GM12878 (cell line): ENCODE measurements around the gene TMEM11. TPM values are rescaled to one million over a fixed set of nuclear protein-coding genes. Genes with fewer than 3 reads are reported as not detected.
"Not testable (repeated sequence)": the region's sequence is repeated elsewhere in the genome, so short reads cannot be mapped to it uniquely, and the experiment has no call there.

Experiments used
- ATAC-seq: fragments of 200-7000 bp; cut with Tn5 transposase; 3 replicates; pipeline ENCODE4 v1.9.1; 2020; ENCODE audit warnings: mild to moderate bottlenecking, moderate library complexity
- BruUV-seq: library from RNA; stranded (reverse); fragments of 400-500 nt; replicated peaks from 2 replicates; lab custom pipeline; 2021; lab: Mats Ljungman, UMichigan
- CTCF ChIA-PET: fragments of 300-600 bp; sonication (Branson Sonifier 250); formaldehyde crosslinking; extraction: SDS; loops from one replicate; lab custom pipeline; 2021; ENCODE audit warnings: inconsistent platforms; lab: Yijun Ruan, JAX
- POLR2A ChIA-PET: fragments of 350-600 bp; formaldehyde crosslinking; extraction: SDS; loops from one replicate; lab custom pipeline; 2021; ENCODE audit warnings: inconsistent platforms; lab: Charles Lee
- RAD21 ChIA-PET: fragments of 300-600 bp; sonication (Branson Sonifier 250); formaldehyde crosslinking; loops from one replicate; lab custom pipeline; 2023; ENCODE audit warnings: antibody characterized with exemption; ENCODE audit not compliant: unreplicated experiment; lab: Charles Lee
- SMC1A ChIA-PET: fragments of 300-600 bp; sonication (Branson Sonifier 250); formaldehyde crosslinking; loops from one replicate; lab custom pipeline; 2023; ENCODE audit not compliant: unreplicated experiment, uncharacterized antibody; lab: Charles Lee
- DNase-seq: peaks from one replicate; pipeline ENCODE4 v3.0.0-alpha.2; 2011; ENCODE audit warnings: low read depth, low spot score
- FAIRE-seq: peaks from 3 replicates; lab custom pipeline; 2011; peaks lifted over from hg19 to GRCh38; lab: Jason Lieb, UNC
- H2AFZ ChIP-seq: 2 replicates; pipeline ENCODE4 v1.6.0; 2011; ENCODE audit warnings: low read depth, low read length, control low read depth; ENCODE audit not compliant: control insufficient read depth
- H3K27ac ChIP-seq: 2 replicates; pipeline ENCODE4 v1.5.1; 2011; ENCODE audit warnings: control low read depth; ENCODE audit not compliant: control insufficient read depth, insufficient read depth
- H3K27me3 ChIP-seq, 2 experiments: replicated peaks in 1 of 2; 2 replicates each; pipeline versions ENCODE4 v1.6.0 to v1.6.1; 2011; ENCODE audit warnings: low read length in 1 of 2; ENCODE audit not compliant: control insufficient read depth in 2 of 2, insufficient read depth in 2 of 2
- H3K36me3 ChIP-seq, 2 experiments: 2 replicates each; pipeline ENCODE4 v1.5.1; 2011; ENCODE audit warnings: low read length in 1 of 2; ENCODE audit not compliant: control insufficient read depth in 2 of 2, insufficient read depth in 2 of 2
- H3K4me1 ChIP-seq: 2 replicates; pipeline ENCODE4 v1.6.1; 2011; ENCODE audit warnings: mild to moderate bottlenecking, low read length, moderate library complexity, mixed read lengths; ENCODE audit not compliant: control insufficient read depth, insufficient read depth
- H3K4me2 ChIP-seq: 2 replicates; pipeline ENCODE4 v1.6.0; 2011; ENCODE audit warnings: control low read depth; ENCODE audit not compliant: control insufficient read depth, insufficient read depth
- H3K4me3 ChIP-seq: fragments of 200-600 bp; sonication (generic); 2 replicates; pipeline ENCODE4 v1.5.1; 2016
- H3K79me2 ChIP-seq: 2 replicates; pipeline ENCODE4 v1.6.0; 2011; ENCODE audit warnings: low read length; ENCODE audit not compliant: control insufficient read depth, insufficient read depth
- H3K9ac ChIP-seq: 2 replicates; pipeline ENCODE4 v1.8.0; 2011; ENCODE audit warnings: low read length, control low read depth, mixed read lengths; ENCODE audit not compliant: control insufficient read depth, insufficient read depth
- H3K9me3 ChIP-seq: replicated peaks from 3 replicates; pipeline ENCODE4 v1.5.1; 2011; ENCODE audit warnings: mild to moderate bottlenecking, low read length; ENCODE audit not compliant: control insufficient read depth, insufficient read depth
- H4K20me1 ChIP-seq: 2 replicates; pipeline ENCODE4 v1.6.0; 2011; ENCODE audit not compliant: control insufficient read depth, insufficient read depth
- BCLAF1 ChIP-seq: fragments of 450-650 bp; IDR thresholded peaks from 2 replicates; pipeline ENCODE4 v1.6.1; 2017; ENCODE audit warnings: antibody characterized with exemption, mild to moderate bottlenecking, moderate library complexity
- CBX3 ChIP-seq: fragments of 200-600 bp; sonication (generic); IDR thresholded peaks from 2 replicates; pipeline ENCODE4 v1.6.1; 2016; ENCODE audit warnings: low read depth, borderline replicate concordance
- EP300 ChIP-seq, 2 experiments: fragments of 150-350 bp in 1 of 2; IDR thresholded peaks; 2 replicates each; pipeline ENCODE4 v1.6.1; 2011 to 2012; ENCODE audit warnings: low read depth in 2 of 2, low read length in 2 of 2, borderline replicate concordance in 1 of 2, improper control_type of control experiment in 1 of 2, inconsistent platforms in 1 of 2; ENCODE audit not compliant: control insufficient read depth in 1 of 2
- SIX5 ChIP-seq: IDR thresholded peaks from 2 replicates; pipeline ENCODE4 v1.6.1; 2011; ENCODE audit warnings: mild to moderate bottlenecking, low read depth, low read length, moderate library complexity; ENCODE audit not compliant: severe bottlenecking
- SPI1 ChIP-seq: IDR thresholded peaks from 2 replicates; pipeline ENCODE4 v1.6.1; 2011; ENCODE audit warnings: low read depth, mild to moderate bottlenecking, low read length, moderate library complexity, borderline replicate concordance; ENCODE audit not compliant: insufficient read depth
- SUPT20H ChIP-seq: IDR thresholded peaks from 2 replicates; pipeline ENCODE4 v1.6.1; 2011; ENCODE audit warnings: low read depth, mild to moderate bottlenecking, low read length, moderate library complexity, borderline replicate concordance; ENCODE audit not compliant: control insufficient read depth
- ZBTB11 ChIP-seq: fragments of 450-650 bp; formaldehyde crosslinking; IDR thresholded peaks from 2 replicates; pipeline ENCODE4 v1.5.0; 2022; ENCODE audit warnings: mild to moderate bottlenecking, missing genetic modification characterization
- ZBTB4 ChIP-seq: fragments of 450-650 bp; formaldehyde crosslinking; IDR thresholded peaks from 2 replicates; pipeline ENCODE4 v1.4.0; 2022; ENCODE audit warnings: mild to moderate bottlenecking, moderate library complexity
- ZNF384 ChIP-seq: IDR thresholded peaks from 2 replicates; pipeline ENCODE4 v1.6.1; 2012; ENCODE audit warnings: low read depth, mild to moderate bottlenecking, low read length, improper control_type of control experiment, borderline replicate concordance
- ZNF622 ChIP-seq: fragments of 450-650 bp; IDR thresholded peaks from 2 replicates; pipeline ENCODE4 v1.6.1; 2017; ENCODE audit warnings: mild to moderate bottlenecking, inconsistent platforms
- WGBS: methylation state at CpG from one replicate; pipeline ENCODE4 v1.1.6; 2016; ENCODE audit warnings: low lambda C conversion rate; ENCODE audit not compliant: insufficient replicate concordance, insufficient coverage; ENCODE audit errors: missing lambda C conversion rate; 5-methylcytosine and 5-hydroxymethylcytosine counted together
- in situ Hi-C: fragments of 300-500 bp; cut with MboI; formaldehyde crosslinking; loops from 9 replicates; pipeline ENCODE4 v1.14.3; 2018; ENCODE audit warnings: mixed read lengths
- intact Hi-C: fragments of 100-400 bp; cut with micrococcal nuclease; formaldehyde crosslinking; loops from one replicate; pipeline ENCODE4 v1.14.2; 2022; ENCODE audit not compliant: unreplicated experiment
- polyA plus RNA-seq, 11 experiments: library from polyadenylated mRNA; depleted of rRNA in 4 of 11; unstranded in 6 of 11; stranded (reverse) in 5 of 11; fragments of >200 nt; fragmentation: Nextera tagmentation in 4 of 11; fragmentation: Illumina TruSeq in 1 of 11; extraction: Ambion mirVana in 4 of 11; extraction: Trizol in 1 of 11; gene quantifications; 1 replicate in 1 of 11; 2 replicates in 10 of 11; pipeline versions ENCODE4 v1.2.1 to v1.2.3, GENCODE V29; 2011 to 2016; ENCODE audit warnings: inconsistent platforms in 2 of 11, missing spikeins in 2 of 11, low read depth in 1 of 11
- total RNA-seq, 4 experiments: library from RNA; depleted of rRNA in 3 of 4; stranded (reverse); fragments of >200 nt in 3 of 4; fragmentation: Illumina TruSeq in 1 of 4; extraction: Trizol in 1 of 4; gene quantifications; 2 replicates each; pipeline versions ENCODE4 v1.2.1 to v1.2.3, GENCODE V29; 2013 to 2021

The TMEM11 gene
- total and polyA plus RNA-seq, 10 of the 15 experiments (the other 5 are each of a cell fraction or from before 2014, with no cell fraction given) = 14.4 to 63.4 (median 27.2) TPM

DNA sequence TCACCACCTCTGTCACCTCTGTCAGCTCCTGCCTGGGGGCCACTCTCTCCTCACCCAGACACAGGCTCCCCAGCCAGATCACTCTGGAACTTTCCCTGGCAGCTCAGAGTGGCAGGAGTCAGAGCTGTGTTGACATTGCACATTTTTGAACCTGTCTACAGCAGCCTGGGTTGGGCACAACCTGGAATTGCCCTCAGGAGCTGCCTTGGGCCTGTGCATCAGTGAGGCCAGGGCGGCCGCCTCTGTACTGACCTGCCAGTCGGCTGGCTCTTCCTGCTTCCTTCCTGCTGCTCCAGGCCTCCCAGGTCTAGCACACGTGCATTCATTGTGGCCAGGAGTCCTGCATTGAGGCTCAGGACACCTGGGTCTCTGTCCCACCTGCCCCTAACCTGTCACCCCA is 14.2 kb upstream of the TMEM11 start (continued):
- TF ChIP-seq SIX5 (no peak), SUPT20H (no peak), ZBTB4 (CRISPR knock-in tag) (no peak), EP300 (IDR thresholded peaks at IDR 0.05; ENCODE audit: borderline replicate concordance in 1 of 2, control insufficient read depth in 1 of 2, low read depth in 2 of 2, low read length in 2 of 2) (no peak), ZNF384 (no peak), BCLAF1 (no peak), CBX3 (no peak), SPI1 (no peak), ZBTB11 (CRISPR knock-in tag) (no peak), ZNF622 (no peak)
- TF ChIP-seq, all 136 proteins: peak for 0

DNA sequence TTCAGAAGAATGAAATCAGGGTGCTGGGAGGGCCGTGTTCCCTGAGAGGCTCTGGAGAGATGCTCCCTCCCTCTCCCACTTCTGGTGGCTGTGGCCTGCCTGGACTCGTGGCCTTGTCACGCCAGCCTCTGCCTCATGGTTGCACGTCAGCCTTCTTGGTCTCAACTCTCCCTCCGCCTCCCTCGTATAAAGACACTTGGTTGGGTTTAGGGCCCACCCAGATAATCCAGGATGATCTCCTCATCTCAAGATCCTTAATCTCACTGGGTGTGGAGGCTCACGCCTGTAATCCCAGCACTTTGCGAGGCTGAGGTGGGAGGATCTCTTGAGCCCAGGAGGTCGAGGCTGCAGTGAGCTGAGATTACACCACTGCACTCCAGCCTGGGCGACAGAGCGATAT is 13.3 kb upstream of the TMEM11 start:
- in situ Hi-C loops, H3K9me3 ChIP-seq, H3K4me3 ChIP-seq, H3K36me3 ChIP-seq, H3K4me1 ChIP-seq, intact Hi-C loops, H3K9ac ChIP-seq, FAIRE-seq, H3K79me2 ChIP-seq, H3K4me2 ChIP-seq, CTCF ChIA-PET, H2AFZ ChIP-seq, SMC1A ChIA-PET, H4K20me1 ChIP-seq, DNase-seq, RAD21 ChIA-PET, BruUV-seq, POLR2A ChIA-PET, H3K27me3 ChIP-seq, ATAC-seq, H3K27ac ChIP-seq: not testable (repeated sequence)
- WGBS = 91% methylated on average over 11 of the region's 11 CpGs
